PC-9 (cell line): Measurements from ENCODE around the gene ASCC3. TPM values are rescaled to one million over a fixed set of nuclear protein-coding genes. Genes with fewer than 3 reads are reported as not detected.

ENCODE experiments used
- BruUV-seq: library from RNA; stranded (reverse); fragments of 400-500 nt; replicated peaks from 2 replicates; lab custom pipeline; 2021; lab: Mats Ljungman, UMichigan
- CTCF ChIA-PET: fragments of 300-600 bp; sonication (Branson Sonifier 250); formaldehyde crosslinking; loops from one replicate; lab custom pipeline; 2022; ENCODE audit warnings: antibody characterized with exemption; lab: Charles Lee
- POLR2A ChIA-PET: fragments of 300-600 bp; sonication (Branson Sonifier 250); formaldehyde crosslinking; loops from one replicate; lab custom pipeline; 2022; ENCODE audit warnings: antibody characterized with exemption; ENCODE audit not compliant: unreplicated experiment; lab: Charles Lee
- DNase-seq, 2 experiments: peaks; one replicate each; pipeline versions ENCODE4 v3.0.0 to v3.0.0-alpha.2; 2015 to 2022; ENCODE audit warnings: mixed read lengths in 1 of 2
- H2AFZ ChIP-seq: fragments of 200-600 bp; sonication (generic); 2 replicates; pipeline ENCODE4 v1.8.1; 2017; ENCODE audit warnings: antibody characterized with exemption
- H3F3A ChIP-seq: fragments of 200-600 bp; sonication (generic); 2 replicates; pipeline ENCODE4 v1.8.1; 2017; ENCODE audit warnings: antibody characterized with exemption, mild to moderate bottlenecking, low read depth; ENCODE audit not compliant: insufficient read depth
- H3K27ac ChIP-seq: fragments of 200-600 bp; sonication (generic); 2 replicates; pipeline ENCODE4 v1.6.1; 2016; ENCODE audit warnings: mixed run types
- H3K27me3 ChIP-seq: fragments of 200-600 bp; sonication (generic); 2 replicates; pipeline ENCODE4 v1.6.1; 2016; ENCODE audit warnings: low read depth, mixed run types; ENCODE audit not compliant: insufficient read depth
- H3K36me3 ChIP-seq: fragments of 200-600 bp; sonication (generic); 2 replicates; pipeline ENCODE4 v1.6.1; 2016; ENCODE audit warnings: low read depth, mixed run types
- H3K4me1 ChIP-seq: fragments of 200-600 bp; sonication (generic); replicated peaks from 2 replicates; pipeline ENCODE4 v1.6.1; 2016; ENCODE audit warnings: mixed run types; ENCODE audit not compliant: insufficient read depth
- H3K4me2 ChIP-seq: fragments of 200-600 bp; sonication (generic); 2 replicates; pipeline ENCODE4 v1.6.1; 2017; ENCODE audit warnings: mixed run types
- H3K4me3 ChIP-seq: fragments of 200-600 bp; sonication (generic); 2 replicates; pipeline ENCODE4 v1.6.1; 2016; ENCODE audit warnings: mixed run types
- H3K79me2 ChIP-seq: fragments of 200-600 bp; sonication (generic); 2 replicates; pipeline ENCODE4 v1.6.1; 2017; ENCODE audit warnings: low read depth, mixed run types
- H3K9me2 ChIP-seq: fragments of 200-600 bp; sonication (generic); 2 replicates; pipeline ENCODE4 v1.8.1; 2017; ENCODE audit warnings: mild to moderate bottlenecking; ENCODE audit not compliant: insufficient read depth
- H3K9me3 ChIP-seq: fragments of 200-600 bp; sonication (generic); 2 replicates; pipeline ENCODE4 v1.8.1; 2016; ENCODE audit warnings: low read depth; ENCODE audit not compliant: insufficient read depth
- H4K20me1 ChIP-seq: fragments of 200-600 bp; sonication (generic); 2 replicates; pipeline ENCODE4 v1.8.1; 2017; ENCODE audit not compliant: insufficient read depth
- EZH2 ChIP-seq: fragments of 200-600 bp; sonication (generic); IDR thresholded peaks from 2 replicates; pipeline ENCODE4 v1.8.0; 2017; ENCODE audit warnings: antibody characterized with exemption, low read depth
- intact Hi-C: fragments of 100-400 bp; cut with micrococcal nuclease; formaldehyde crosslinking; loops from one replicate; pipeline ENCODE4 v1.10.0; 2022; ENCODE audit not compliant: unreplicated experiment
- total RNA-seq: library from RNA; stranded (reverse); gene quantifications from 2 replicates; pipeline ENCODE4 v1.2.3, GENCODE V29; 2021
- TF ChIP-seq, protein P1 (sequence below): fragments of 200-600 bp; sonication (generic); conservative IDR thresholded peaks from 2 replicates; pipeline ENCODE4 v1.6.1; 2017; ENCODE audit warnings: mixed run types, antibody characterized with exemption, mild to moderate bottlenecking, moderate library complexity

The ASCC3 gene
- total RNA-seq, 1 experiment from 2014 or later, result 29.4 TPM

DNA sequence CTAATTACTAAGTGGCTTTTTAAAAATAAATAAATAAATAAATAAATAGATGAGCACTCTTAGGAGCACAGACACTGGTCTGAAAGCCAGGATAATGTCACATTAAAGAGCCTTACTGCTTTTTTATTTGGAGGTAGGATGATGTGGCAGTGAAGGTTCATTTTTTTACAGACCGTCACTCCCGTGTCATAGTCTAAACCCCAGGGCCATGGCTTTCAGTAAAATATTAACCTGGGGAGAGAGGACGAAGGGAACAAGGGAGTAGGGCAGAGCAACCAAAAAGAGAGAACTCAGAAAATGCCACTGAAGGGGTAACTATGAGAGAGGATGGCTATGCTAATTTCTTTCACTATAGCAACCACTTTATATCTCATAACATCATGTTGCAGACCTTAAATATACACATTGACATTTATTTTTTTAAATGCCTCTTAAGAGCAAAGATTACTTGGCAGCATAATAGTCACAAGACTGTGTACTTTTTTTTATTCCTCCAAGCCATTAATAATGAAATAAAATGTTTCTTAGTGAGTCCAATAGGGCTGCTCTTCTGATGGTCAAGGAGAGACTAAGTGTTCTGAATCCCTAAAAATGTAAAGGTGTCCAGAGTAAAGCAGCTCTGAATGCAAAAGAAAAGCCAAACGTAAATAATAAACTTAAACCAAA is 315.6 kb downstream of the ASCC3 start:
- H2AFZ ChIP-seq, result no peak overlapping the region
- TF ChIP-seq EZH2, result no peak
- TF ChIP-seq, protein P1, sequence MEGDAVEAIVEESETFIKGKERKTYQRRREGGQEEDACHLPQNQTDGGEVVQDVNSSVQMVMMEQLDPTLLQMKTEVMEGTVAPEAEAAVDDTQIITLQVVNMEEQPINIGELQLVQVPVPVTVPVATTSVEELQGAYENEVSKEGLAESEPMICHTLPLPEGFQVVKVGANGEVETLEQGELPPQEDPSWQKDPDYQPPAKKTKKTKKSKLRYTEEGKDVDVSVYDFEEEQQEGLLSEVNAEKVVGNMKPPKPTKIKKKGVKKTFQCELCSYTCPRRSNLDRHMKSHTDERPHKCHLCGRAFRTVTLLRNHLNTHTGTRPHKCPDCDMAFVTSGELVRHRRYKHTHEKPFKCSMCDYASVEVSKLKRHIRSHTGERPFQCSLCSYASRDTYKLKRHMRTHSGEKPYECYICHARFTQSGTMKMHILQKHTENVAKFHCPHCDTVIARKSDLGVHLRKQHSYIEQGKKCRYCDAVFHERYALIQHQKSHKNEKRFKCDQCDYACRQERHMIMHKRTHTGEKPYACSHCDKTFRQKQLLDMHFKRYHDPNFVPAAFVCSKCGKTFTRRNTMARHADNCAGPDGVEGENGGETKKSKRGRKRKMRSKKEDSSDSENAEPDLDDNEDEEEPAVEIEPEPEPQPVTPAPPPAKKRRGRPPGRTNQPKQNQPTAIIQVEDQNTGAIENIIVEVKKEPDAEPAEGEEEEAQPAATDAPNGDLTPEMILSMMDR, result no peak
- H3K36me3 ChIP-seq, result no peaks in the 10 kb centered on the region
- H3K4me2 ChIP-seq, result no peak overlapping the region
- H3K27me3 ChIP-seq, result no peaks in the 10 kb centered on the region
- no peak for DNase-seq
- no peaks in the 10 kb centered on the region for H3F3A ChIP-seq
- POLR2A ChIA-PET, result no interaction called here
- H3K9me2 ChIP-seq, result no peaks in the 10 kb centered on the region
- no peaks in the 10 kb centered on the region for H3K4me1 ChIP-seq
- no peak overlapping the region for H3K27ac ChIP-seq
- no TSS peak for BruUV-seq
- CTCF ChIA-PET, result no interaction called here
- intact Hi-C loops, result no loop called here
- H3K9me3 ChIP-seq, result no peaks in the 10 kb centered on the region
- no peaks in the 10 kb centered on the region for H4K20me1 ChIP-seq
- no peak overlapping the region for H3K4me3 ChIP-seq
- H3K79me2 ChIP-seq, result no peaks in the 10 kb centered on the region

DNA sequence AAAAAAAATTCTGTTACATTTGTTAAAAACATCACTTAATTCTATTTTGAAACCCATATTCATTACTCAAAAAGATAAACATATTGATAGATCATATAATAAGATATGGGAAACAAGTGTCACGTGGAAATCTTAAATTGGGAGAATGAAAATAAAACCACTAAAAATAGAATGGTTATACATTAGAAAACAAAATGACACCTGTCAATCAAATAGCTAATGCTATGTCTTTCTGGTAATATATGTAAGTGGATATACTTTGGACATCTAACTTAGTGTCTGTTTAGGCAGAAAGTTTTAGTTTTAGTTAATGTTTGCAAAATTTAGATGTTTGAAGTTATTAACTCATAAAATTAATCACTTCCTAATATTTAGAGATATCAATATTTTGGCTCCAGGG is 321.3 kb downstream of the ASCC3 start:
- Histone ChIP-seq H3K4me1 (no peaks in the 10 kb centered on the region), H3K79me2 (no peaks in the 10 kb centered on the region), H3K4me3 (no peak overlapping the region), H3K9me2 (no peaks in the 10 kb centered on the region), H3K27ac (no peak overlapping the region), H2AFZ (no peak overlapping the region), H3K9me3 (no peaks in the 10 kb centered on the region), H3K27me3 (no peaks in the 10 kb centered on the region), H3K36me3 (no peaks in the 10 kb centered on the region), H4K20me1 (no peaks in the 10 kb centered on the region), H3F3A (no peaks in the 10 kb centered on the region), H3K4me2 (no peak overlapping the region)
- DNase-seq, result no peak
- BruUV-seq, result no TSS peak
- TF ChIP-seq EZH2, result no peak
- TF ChIP-seq, protein P1, result no peak
- POLR2A ChIA-PET, result interaction anchor here (0.6 kb wide), 1 partner anchor 411 kb away, joined by 3 read pairs; no protein-coding TSS in a partner anchor
- CTCF ChIA-PET, result no interaction called here
- intact Hi-C loops, result no loop called here

DNA sequence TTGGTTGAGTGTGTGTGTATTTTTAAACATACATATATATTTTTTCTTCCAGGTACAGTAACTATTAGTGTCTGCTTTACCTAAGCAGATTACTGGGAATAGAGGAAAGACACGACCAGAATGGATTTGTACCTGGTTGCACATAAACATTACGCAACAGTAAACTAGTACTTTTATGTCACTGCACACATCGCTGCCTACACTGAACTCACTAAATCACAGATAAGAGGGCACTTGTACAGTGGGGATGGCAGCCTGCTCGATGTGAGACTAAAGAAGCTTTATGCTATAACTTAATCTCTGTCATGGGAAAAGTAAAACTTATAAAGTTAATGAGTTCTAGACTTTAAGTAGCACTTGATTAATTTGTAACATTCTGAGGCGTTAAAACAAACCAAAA is 326.9 kb downstream of the ASCC3 start:
- TF ChIP-seq, protein P1, result no peak
- no peak for TF ChIP-seq EZH2
- no TSS peak for BruUV-seq
- Histone ChIP-seq H3K9me3 (no peaks in the 10 kb centered on the region), H3K79me2 (no peaks in the 10 kb centered on the region), H3K4me2 (no peak overlapping the region), H3K36me3 (no peaks in the 10 kb centered on the region), H4K20me1 (no peaks in the 10 kb centered on the region), H3F3A (no peaks in the 10 kb centered on the region), H3K4me1 (no peaks in the 10 kb centered on the region), H2AFZ (no peak overlapping the region), H3K4me3 (no peak overlapping the region), H3K27ac (no peak overlapping the region), H3K9me2 (no peaks in the 10 kb centered on the region), H3K27me3 (no peaks in the 10 kb centered on the region)
- no peak for DNase-seq
- POLR2A ChIA-PET, result no interaction called here
- CTCF ChIA-PET, result no interaction called here
- intact Hi-C loops, result no loop called here
